AG04450 (cell line): Measurements from ENCODE around the gene RPP30. TPM values are rescaled to one million over a fixed set of nuclear protein-coding genes. Genes with fewer than 3 reads are reported as not detected.

Experiments
- CTCF ChIA-PET: fragments of 300-600, 350-600 bp; formaldehyde crosslinking; extraction: SDS; loops from one replicate; lab custom pipeline; 2022; ENCODE audit warnings: antibody characterized with exemption, inconsistent platforms; lab: Charles Lee
- POLR2A ChIA-PET: fragments of 350-600 bp; formaldehyde crosslinking; extraction: SDS; loops from one replicate; lab custom pipeline; 2021; ENCODE audit warnings: antibody characterized with exemption, inconsistent platforms; lab: Yijun Ruan, JAX
- DNase-seq: peaks from one replicate; pipeline ENCODE4 v3.0.0-alpha.2; 2011; ENCODE audit warnings: low read depth, low spot score
- H3K27ac ChIP-seq: one replicate; pipeline ENCODE4 v1.5.1; 2012; ENCODE audit warnings: low read depth, low read length, control low read depth
- H3K27me3 ChIP-seq: one replicate; pipeline ENCODE4 v1.6.0; 2012; ENCODE audit warnings: low read length; ENCODE audit not compliant: control insufficient read depth, insufficient read depth
- H3K4me3 ChIP-seq: 2 replicates; pipeline ENCODE4 v1.5.1; 2011; ENCODE audit warnings: mild to moderate bottlenecking, low read depth, low read length, control low read depth
- H3K9me3 ChIP-seq: 2 replicates; pipeline ENCODE4 v1.5.1; 2012; ENCODE audit warnings: low read length; ENCODE audit not compliant: control insufficient read depth, insufficient read depth
- polyA plus RNA-seq: library from polyadenylated mRNA; depleted of rRNA; stranded (reverse); fragments of >200 nt; gene quantifications from 2 replicates; pipeline ENCODE4 v1.2.3, GENCODE V29; 2011
- TF ChIP-seq, protein P1 (sequence below): IDR thresholded peaks from 2 replicates; pipeline ENCODE4 v1.5.1; 2011; ENCODE audit warnings: low read depth, low read length, control low read depth, inconsistent platforms

The RPP30 gene
- polyA plus RNA-seq, 1 experiment = 43.7 TPM

DNA sequence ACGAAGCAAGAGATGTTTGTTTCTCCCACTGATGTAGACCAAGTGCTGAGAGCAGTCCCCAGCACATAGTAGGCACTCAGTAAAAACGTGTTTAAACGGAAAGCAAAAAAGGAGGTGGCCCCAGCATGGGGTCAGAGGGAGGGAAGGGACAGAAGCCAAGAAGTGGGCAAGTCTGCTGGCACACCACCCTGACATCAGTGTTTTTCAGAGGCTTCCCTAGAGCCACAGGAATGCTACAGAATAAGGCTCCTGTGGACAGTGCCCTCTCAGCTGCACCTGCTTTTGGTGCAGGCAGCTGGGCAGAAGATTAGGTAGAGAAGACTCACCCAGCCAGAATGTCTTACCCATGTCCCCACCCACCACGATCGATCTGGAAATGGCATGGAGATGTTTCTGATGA lies 57.4 kb downstream of the RPP30 start:
- H3K27ac ChIP-seq = no peak overlapping the region
- ChIA-PET POLR2A (interaction anchor here (2.7 kb wide), 1 partner anchor 40 kb away, joined by 15 read pairs; no protein-coding TSS in a partner anchor), CTCF (interaction anchor here (1.2 to 2.7 kb wide), 2 partner anchors 11 to 18 kb away, joined by 3 to 15 read pairs; no protein-coding TSS in a partner anchor)
- TF ChIP-seq, protein P1, sequence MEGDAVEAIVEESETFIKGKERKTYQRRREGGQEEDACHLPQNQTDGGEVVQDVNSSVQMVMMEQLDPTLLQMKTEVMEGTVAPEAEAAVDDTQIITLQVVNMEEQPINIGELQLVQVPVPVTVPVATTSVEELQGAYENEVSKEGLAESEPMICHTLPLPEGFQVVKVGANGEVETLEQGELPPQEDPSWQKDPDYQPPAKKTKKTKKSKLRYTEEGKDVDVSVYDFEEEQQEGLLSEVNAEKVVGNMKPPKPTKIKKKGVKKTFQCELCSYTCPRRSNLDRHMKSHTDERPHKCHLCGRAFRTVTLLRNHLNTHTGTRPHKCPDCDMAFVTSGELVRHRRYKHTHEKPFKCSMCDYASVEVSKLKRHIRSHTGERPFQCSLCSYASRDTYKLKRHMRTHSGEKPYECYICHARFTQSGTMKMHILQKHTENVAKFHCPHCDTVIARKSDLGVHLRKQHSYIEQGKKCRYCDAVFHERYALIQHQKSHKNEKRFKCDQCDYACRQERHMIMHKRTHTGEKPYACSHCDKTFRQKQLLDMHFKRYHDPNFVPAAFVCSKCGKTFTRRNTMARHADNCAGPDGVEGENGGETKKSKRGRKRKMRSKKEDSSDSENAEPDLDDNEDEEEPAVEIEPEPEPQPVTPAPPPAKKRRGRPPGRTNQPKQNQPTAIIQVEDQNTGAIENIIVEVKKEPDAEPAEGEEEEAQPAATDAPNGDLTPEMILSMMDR = no peak
- no peaks in the 10 kb centered on the region for H3K27me3 ChIP-seq
- H3K4me3 ChIP-seq = no peak overlapping the region
- H3K9me3 ChIP-seq = no peaks in the 10 kb centered on the region
- DNase-seq = no peak

DNA sequence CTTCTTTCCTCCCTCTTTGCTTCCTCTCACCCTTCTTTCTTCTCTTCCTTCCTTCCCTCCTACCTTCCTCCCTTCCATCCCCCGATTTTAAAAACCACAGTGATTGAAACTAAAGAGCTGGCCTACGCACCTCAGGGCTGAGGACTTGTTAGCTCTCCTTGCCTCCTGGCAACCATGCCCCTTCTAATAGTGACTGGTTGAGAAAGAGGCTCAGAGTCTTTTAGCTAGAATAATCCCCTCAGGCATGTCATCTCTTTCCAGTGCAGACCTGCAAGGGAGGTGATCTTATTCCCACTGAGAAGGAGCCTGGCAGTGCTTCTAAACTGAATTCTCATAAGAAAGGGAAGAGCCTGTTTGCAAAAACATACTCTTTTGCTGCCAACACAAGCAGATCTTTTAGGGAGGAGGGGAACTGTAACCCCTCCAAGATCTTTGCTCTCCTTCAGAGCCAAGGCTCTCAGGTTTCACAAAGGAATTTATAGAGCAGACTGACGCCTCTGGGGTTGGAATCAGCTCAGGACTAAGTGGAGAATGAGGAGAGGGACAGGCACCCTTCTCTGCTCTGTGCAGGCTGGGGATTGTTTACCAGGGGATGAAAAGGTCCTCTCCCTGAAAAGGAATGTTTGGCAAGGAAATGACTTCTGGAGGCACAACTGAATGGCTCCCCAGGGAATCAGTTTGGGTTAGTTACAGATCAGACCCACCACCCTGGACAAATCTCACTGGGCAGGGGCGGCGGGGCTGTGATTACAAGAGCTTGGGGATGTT lies 58.5 kb downstream of the RPP30 start:
- Histone ChIP-seq H3K9me3 (no peaks in the 10 kb centered on the region), H3K4me3 (no peak overlapping the region), H3K27me3 (no peaks in the 10 kb centered on the region), H3K27ac (peak overlapping the region; percentile 89)
- TF ChIP-seq, protein P1 = no peak
- CTCF ChIA-PET = interaction anchor here (0.7 to 2.7 kb wide), 4 partner anchors 11 to 75 kb away, joined by 3 to 15 read pairs (median 4); no protein-coding TSS in a partner anchor
- peak; percentile 42 for DNase-seq
- POLR2A ChIA-PET = interaction anchor here (1.5 to 2.7 kb wide), 3 partner anchors 9 to 39 kb away, joined by 4 to 15 read pairs (median 12); partner anchors contain the start of gene ANKRD1

DNA sequence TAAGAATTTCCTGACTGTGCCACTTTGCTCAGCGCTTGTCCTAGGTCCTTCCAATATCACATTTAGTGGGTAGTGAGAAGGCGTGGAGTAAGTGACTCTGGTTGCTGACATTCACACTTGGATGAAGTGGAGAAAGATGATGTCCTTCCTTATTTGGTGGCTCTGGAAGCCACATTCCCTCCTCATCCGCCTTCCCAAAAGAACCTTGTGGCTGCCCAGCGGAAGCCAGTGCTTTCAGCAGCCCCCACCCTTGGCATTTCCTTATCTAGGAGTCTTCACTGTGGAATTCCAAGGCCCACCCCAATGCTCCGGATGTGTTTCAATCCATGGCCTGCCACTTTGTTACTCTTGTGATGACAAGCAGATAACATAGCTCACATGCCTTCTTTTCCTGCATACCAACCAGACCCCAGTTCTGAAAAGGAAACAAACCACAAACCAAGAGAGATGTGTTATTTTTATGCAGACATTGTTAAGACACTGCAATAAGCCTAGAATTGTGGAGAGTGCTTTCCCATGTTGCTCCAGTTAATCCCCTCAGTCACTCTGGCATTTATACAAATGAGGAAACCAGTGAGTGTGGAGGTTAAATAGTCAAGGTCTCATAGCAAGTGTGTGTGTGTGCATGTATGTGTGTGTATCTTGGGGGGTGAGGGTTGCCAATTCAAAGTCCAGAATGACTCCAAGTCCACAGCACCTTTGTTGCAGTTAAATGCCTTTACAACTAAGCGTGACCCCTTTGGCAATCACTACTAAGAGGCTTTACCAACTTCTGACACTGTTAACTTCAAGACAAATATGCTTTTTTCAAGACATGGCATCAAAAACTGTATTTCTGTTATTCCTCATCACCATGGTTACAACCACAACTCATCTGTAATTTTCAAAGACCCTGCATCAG lies 59.4 kb downstream of the RPP30 start:
- no peak overlapping the region for H3K4me3 ChIP-seq
- CTCF ChIA-PET = interaction anchor here (0.7 to 2.7 kb wide), 3 partner anchors 12 to 74 kb away, joined by 3 to 15 read pairs (median 5); no protein-coding TSS in a partner anchor
- TF ChIP-seq, protein P1 = no peak

DNA sequence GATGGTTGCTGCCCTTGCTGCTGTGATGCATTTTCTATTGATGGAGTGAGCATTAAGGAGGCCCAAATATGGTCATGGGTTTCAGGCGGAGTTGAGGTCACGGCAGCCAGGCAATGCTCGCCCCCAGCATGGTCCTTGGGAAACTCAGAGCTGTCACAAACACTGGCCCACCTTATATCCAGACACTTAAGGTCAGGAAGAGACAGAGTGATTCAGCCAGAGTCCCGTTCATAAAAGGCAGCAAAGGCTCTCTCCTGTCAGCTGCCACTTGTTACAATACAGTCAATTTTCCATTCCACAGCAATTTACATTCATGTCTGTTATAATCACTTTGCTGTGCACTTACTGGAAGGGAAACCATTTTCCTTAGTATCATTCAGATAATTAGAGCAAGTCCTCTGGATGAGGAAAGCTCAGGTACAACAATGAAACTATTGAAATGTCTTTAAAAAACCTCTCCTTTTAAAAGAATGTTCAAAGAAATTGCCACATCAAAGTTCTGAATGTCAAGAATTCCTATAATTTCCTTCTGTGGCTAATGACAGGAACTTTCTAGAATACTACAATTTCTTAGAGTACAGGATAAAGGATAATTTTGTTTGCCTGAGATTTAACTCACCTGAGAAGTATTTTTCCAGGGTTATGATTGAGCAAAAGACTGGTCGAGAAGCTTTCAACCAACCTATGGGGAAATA lies 64.0 kb downstream of the RPP30 start:
- no peak overlapping the region for H3K4me3 ChIP-seq
- H3K27me3 ChIP-seq = no peaks in the 10 kb centered on the region
- POLR2A ChIA-PET = no interaction called here
- H3K27ac ChIP-seq = no peak overlapping the region
- H3K9me3 ChIP-seq = no peaks in the 10 kb centered on the region
- TF ChIP-seq, protein P1 = no peak
- DNase-seq = no peak
- CTCF ChIA-PET = interaction anchor here (0.6 kb wide), 1 partner anchor 237 kb away, joined by 5 read pairs; no protein-coding TSS in a partner anchor

More for the DNA sequence above, 59.4 kb downstream of the RPP30 start:
- H3K27ac ChIP-seq = peak overlapping the region; percentile 89
- H3K27me3 ChIP-seq = no peaks in the 10 kb centered on the region
- no peaks in the 10 kb centered on the region for H3K9me3 ChIP-seq
- POLR2A ChIA-PET = interaction anchor here (1.5 to 2.7 kb wide), 3 partner anchors 10 to 38 kb away, joined by 4 to 15 read pairs (median 12); partner anchors contain the start of gene ANKRD1
- DNase-seq = peak; percentile 55
